ENCODE results near the gene TPP2.

TPP2 gene

DNA sequence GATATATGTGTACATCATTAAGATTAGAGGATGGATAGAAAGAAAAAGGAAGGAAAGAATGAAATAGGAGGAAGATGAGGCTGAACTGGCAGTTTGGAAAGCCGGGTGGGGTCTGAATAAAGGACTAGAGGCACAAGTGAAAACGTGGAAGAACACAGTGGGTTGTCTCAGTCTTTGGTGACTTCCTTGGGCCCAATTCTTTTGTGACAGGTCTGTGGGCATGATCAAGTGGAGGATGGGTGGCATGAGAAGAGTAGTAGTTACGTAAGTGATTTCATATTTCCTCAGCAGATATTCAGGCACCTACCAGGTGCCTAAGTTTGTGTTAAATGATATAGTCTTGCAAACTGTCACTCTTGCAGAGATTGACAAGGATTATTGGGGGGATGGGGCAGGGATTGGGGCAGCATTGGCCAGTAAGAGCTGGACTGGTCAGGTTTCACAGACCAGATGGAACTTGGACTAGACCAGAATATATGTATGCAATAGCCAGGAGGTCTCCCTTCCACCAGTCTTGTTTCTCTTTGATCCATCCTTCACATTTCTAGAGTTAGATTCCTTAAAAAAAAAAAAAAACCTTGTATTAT lies 2.7 kb downstream of the TPP2 start:
- peak overlapping the region; percentile 96 for H3K4me2 ChIP-seq (ENCODE audit: low read length)
- H3K4me3 ChIP-seq (ENCODE audit: low read depth, low read length, poor library complexity, severe bottlenecking): peak overlapping the region; percentile 82
- H3K27me3 ChIP-seq (ENCODE audit: insufficient read depth, low read length): no peaks in the 10 kb centered on the region
- peaks cover 40% of the 10 kb centered on the region for H3K4me1 ChIP-seq (ENCODE audit: insufficient read depth, low read length, severe bottlenecking)
- TF ChIP-seq EZH2 (IDR thresholded peaks at IDR 0.05; ENCODE audit: borderline replicate concordance, low read length): no peak
- TF ChIP-seq, protein P1, sequence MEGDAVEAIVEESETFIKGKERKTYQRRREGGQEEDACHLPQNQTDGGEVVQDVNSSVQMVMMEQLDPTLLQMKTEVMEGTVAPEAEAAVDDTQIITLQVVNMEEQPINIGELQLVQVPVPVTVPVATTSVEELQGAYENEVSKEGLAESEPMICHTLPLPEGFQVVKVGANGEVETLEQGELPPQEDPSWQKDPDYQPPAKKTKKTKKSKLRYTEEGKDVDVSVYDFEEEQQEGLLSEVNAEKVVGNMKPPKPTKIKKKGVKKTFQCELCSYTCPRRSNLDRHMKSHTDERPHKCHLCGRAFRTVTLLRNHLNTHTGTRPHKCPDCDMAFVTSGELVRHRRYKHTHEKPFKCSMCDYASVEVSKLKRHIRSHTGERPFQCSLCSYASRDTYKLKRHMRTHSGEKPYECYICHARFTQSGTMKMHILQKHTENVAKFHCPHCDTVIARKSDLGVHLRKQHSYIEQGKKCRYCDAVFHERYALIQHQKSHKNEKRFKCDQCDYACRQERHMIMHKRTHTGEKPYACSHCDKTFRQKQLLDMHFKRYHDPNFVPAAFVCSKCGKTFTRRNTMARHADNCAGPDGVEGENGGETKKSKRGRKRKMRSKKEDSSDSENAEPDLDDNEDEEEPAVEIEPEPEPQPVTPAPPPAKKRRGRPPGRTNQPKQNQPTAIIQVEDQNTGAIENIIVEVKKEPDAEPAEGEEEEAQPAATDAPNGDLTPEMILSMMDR (IDR thresholded peaks at IDR 0.05; ENCODE audit: low read length): no peak
- no peaks in the 10 kb centered on the region for H3K9me2 ChIP-seq (ENCODE audit: low read depth, low read length)
- H3K79me2 ChIP-seq (ENCODE audit: insufficient read depth, low read length): peaks cover 84% of the 10 kb centered on the region
- H3K9me3 ChIP-seq (ENCODE audit: low read length): no peaks in the 10 kb centered on the region
- no peaks in the 10 kb centered on the region for H3F3A ChIP-seq (ENCODE audit: insufficient read depth, low read length)
- peaks cover 29% of the 10 kb centered on the region for H3K36me3 ChIP-seq (ENCODE audit: insufficient read depth, low read length)
- H3K27ac ChIP-seq (ENCODE audit: low read depth, low read length, poor library complexity, severe bottlenecking): no peak overlapping the region
- peak overlapping the region; percentile 4; the same call in 1 of the 2 replicates for H3K9ac ChIP-seq (ENCODE audit: low read length)
- H4K20me1 ChIP-seq (ENCODE audit: insufficient read depth, low read length): no peaks in the 10 kb centered on the region
- H2AFZ ChIP-seq (ENCODE audit: low read length): no peak overlapping the region

DNA sequence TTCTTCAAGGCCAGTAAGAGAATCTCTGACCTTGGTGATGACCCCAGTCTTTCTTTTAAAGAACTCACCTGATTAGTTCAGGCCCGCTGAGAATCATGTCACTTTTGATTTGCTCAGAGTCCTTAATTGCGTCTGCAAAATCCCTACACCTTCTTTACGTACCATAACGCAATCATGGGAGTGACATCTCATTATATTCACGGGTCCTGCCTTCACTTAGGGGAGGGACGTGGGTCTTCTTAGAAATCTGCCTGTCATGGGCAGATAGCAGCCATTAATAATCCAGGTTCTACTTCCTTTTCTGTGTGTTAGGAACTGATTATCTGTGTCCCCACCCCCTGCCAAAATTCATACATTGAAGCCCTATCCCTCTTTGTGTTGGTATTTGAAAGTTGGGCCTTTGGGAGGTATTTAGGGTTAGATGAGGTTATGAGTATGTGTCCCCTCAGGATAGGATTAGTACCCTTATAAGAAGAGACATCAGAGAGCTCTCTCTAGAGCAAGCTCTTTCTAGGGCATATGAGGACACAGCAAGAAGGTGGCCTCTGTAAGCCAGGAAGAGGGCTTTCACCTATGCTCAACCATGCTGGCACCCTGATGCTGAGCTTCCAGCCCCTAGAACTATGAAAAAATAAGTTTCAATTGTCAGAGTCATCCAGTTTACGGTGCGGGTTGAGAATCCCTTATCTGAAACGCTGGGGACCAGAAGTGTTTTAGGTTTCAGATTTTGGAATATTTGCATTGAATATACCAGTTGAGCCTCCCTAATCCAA lies 9.9 kb downstream of the TPP2 start:
- H3K9ac ChIP-seq (ENCODE audit: low read length): no peak overlapping the region
- no peak overlapping the region for H2AFZ ChIP-seq (ENCODE audit: low read length)
- no peaks in the 10 kb centered on the region for H3F3A ChIP-seq (ENCODE audit: insufficient read depth, low read length)
- H3K4me1 ChIP-seq (ENCODE audit: insufficient read depth, low read length, severe bottlenecking): peaks cover 2% of the 10 kb centered on the region
- H3K9me3 ChIP-seq (ENCODE audit: low read length): no peaks in the 10 kb centered on the region
- H3K27me3 ChIP-seq (ENCODE audit: insufficient read depth, low read length): no peaks in the 10 kb centered on the region
- no peak overlapping the region for H3K27ac ChIP-seq (ENCODE audit: low read depth, low read length, poor library complexity, severe bottlenecking)
- H4K20me1 ChIP-seq (ENCODE audit: insufficient read depth, low read length): no peaks in the 10 kb centered on the region
- peaks cover 93% of the 10 kb centered on the region for H3K36me3 ChIP-seq (ENCODE audit: insufficient read depth, low read length)
- H3K79me2 ChIP-seq (ENCODE audit: insufficient read depth, low read length): peaks cover 49% of the 10 kb centered on the region
- no peaks in the 10 kb centered on the region for H3K9me2 ChIP-seq (ENCODE audit: low read depth, low read length)
- TF ChIP-seq, protein P1 (IDR thresholded peaks at IDR 0.05; ENCODE audit: low read length): no peak
- TF ChIP-seq EZH2 (IDR thresholded peaks at IDR 0.05; ENCODE audit: borderline replicate concordance, low read length): no peak
- no peak overlapping the region for H3K4me3 ChIP-seq (ENCODE audit: low read depth, low read length, poor library complexity, severe bottlenecking)
- no peak overlapping the region for H3K4me2 ChIP-seq (ENCODE audit: low read length)

DNA sequence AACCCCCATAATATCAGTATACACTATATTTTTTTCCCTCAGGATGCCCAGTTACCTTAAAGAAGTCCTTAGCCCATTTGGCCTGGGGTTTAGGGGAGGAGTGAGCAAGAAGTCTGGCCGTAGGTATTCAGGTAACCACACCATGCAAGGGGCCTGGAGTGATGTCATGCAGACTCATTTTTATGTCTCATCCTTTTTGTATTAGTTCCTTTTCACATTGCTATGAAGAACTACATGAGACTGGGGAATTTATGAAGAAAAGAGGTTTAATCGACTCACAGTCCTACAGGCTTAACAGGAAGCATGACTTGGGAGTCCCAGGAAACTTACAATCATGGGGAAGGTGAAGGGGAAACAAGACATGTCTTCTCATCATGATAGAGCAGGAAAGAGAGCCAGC lies 12.2 kb downstream of the TPP2 start:
- H3K4me1 ChIP-seq (ENCODE audit: insufficient read depth, low read length, severe bottlenecking): peaks cover 16% of the 10 kb centered on the region
- H3K9me3 ChIP-seq (ENCODE audit: low read length): no peaks in the 10 kb centered on the region
- H3K36me3 ChIP-seq (ENCODE audit: insufficient read depth, low read length): peaks cover 95% of the 10 kb centered on the region
- no peak overlapping the region for H3K9ac ChIP-seq (ENCODE audit: low read length)
- H3K4me2 ChIP-seq (ENCODE audit: low read length): no peak overlapping the region
- no peaks in the 10 kb centered on the region for H3K9me2 ChIP-seq (ENCODE audit: low read depth, low read length)
- no peak overlapping the region for H2AFZ ChIP-seq (ENCODE audit: low read length)
- peaks cover 49% of the 10 kb centered on the region for H3K79me2 ChIP-seq (ENCODE audit: insufficient read depth, low read length)
- H3K27ac ChIP-seq (ENCODE audit: low read depth, low read length, poor library complexity, severe bottlenecking): no peak overlapping the region
- H4K20me1 ChIP-seq (ENCODE audit: insufficient read depth, low read length): peaks cover 4% of the 10 kb centered on the region; the same call in 1 of the 2 replicates
- TF ChIP-seq EZH2 (IDR thresholded peaks at IDR 0.05; ENCODE audit: borderline replicate concordance, low read length): no peak
- TF ChIP-seq, protein P1 (IDR thresholded peaks at IDR 0.05; ENCODE audit: low read length): no peak
- H3K4me3 ChIP-seq (ENCODE audit: low read depth, low read length, poor library complexity, severe bottlenecking): no peak overlapping the region
- no peaks in the 10 kb centered on the region for H3K27me3 ChIP-seq (ENCODE audit: insufficient read depth, low read length)
- H3F3A ChIP-seq (ENCODE audit: insufficient read depth, low read length): no peaks in the 10 kb centered on the region
